ENCODE measurements around the gene GOLGA8K.
"Not testable (repeated sequence)": the region's sequence is repeated elsewhere in the genome, so short reads cannot be mapped to it uniquely, and the experiment has no call there.

The GOLGA8K gene

GRCh38 chr15:32366492-32366891 lies 36.6 kb downstream of the GOLGA8K start:
- H3K4me3 Mint-ChIP-seq, H3K9me3 Mint-ChIP-seq, H3K4me1 Mint-ChIP-seq, ATAC-seq, H3K36me3 Mint-ChIP-seq, H3K27me3 Mint-ChIP-seq, H3K27ac Mint-ChIP-seq: not testable (repeated sequence)

- not testable (repeated sequence) for H3K4me3 Mint-ChIP-seq, H3K36me3 Mint-ChIP-seq, H3K27me3 Mint-ChIP-seq, H3K9me3 Mint-ChIP-seq, ATAC-seq, H3K27ac Mint-ChIP-seq, H3K4me1 Mint-ChIP-seq
Measured at GRCh38 chr15:32365955-32366354, 37.1 kb downstream of the GOLGA8K start.

- not testable (repeated sequence) for H3K4me1 Mint-ChIP-seq, H3K4me3 Mint-ChIP-seq
- peak; percentile 50 for ATAC-seq
Measured at GRCh38 chr15:32364944-32365343, 38.1 kb downstream of the GOLGA8K start.

GRCh38 chr15:32363449-32363848 lies 39.6 kb downstream of the GOLGA8K start:
- not testable (repeated sequence) for H3K9me3 Mint-ChIP-seq, ATAC-seq, H3K4me1 Mint-ChIP-seq, H3K36me3 Mint-ChIP-seq, H3K27ac Mint-ChIP-seq, H3K4me3 Mint-ChIP-seq, H3K27me3 Mint-ChIP-seq

More at GRCh38 chr15:32364944-32365343, 38.1 kb downstream of the GOLGA8K start:
- H3K36me3 Mint-ChIP-seq, H3K27ac Mint-ChIP-seq, H3K27me3 Mint-ChIP-seq, H3K9me3 Mint-ChIP-seq: not testable (repeated sequence)

GRCh38 chr15:32361662-32362061 lies 41.4 kb downstream of the GOLGA8K start:
- not testable (repeated sequence) for ATAC-seq, H3K4me1 Mint-ChIP-seq

GRCh38 chr15:32358462-32358861 lies 44.6 kb downstream of the GOLGA8K start:
- H3K27ac Mint-ChIP-seq, H3K27me3 Mint-ChIP-seq, H3K4me3 Mint-ChIP-seq, H3K9me3 Mint-ChIP-seq, H3K4me1 Mint-ChIP-seq, ATAC-seq, H3K36me3 Mint-ChIP-seq: not testable (repeated sequence)

More at GRCh38 chr15:32361662-32362061, 41.4 kb downstream of the GOLGA8K start:
- H3K9me3 Mint-ChIP-seq, H3K27me3 Mint-ChIP-seq, H3K36me3 Mint-ChIP-seq, H3K27ac Mint-ChIP-seq, H3K4me3 Mint-ChIP-seq: not testable (repeated sequence)

- not testable (repeated sequence) for H3K4me1 Mint-ChIP-seq, H3K27me3 Mint-ChIP-seq, ATAC-seq, H3K36me3 Mint-ChIP-seq, H3K4me3 Mint-ChIP-seq, H3K27ac Mint-ChIP-seq, H3K9me3 Mint-ChIP-seq
Measured at GRCh38 chr15:32356909-32357308, 46.2 kb downstream of the GOLGA8K start.

- H3K27me3 Mint-ChIP-seq, H3K4me3 Mint-ChIP-seq, ATAC-seq, H3K36me3 Mint-ChIP-seq, H3K27ac Mint-ChIP-seq, H3K9me3 Mint-ChIP-seq, H3K4me1 Mint-ChIP-seq: not testable (repeated sequence)
Measured at GRCh38 chr15:32352748-32353147, 50.3 kb downstream of the GOLGA8K start.

GRCh38 chr15:32350563-32351220 lies 52.4 kb downstream of the GOLGA8K start:
- H3K36me3 Mint-ChIP-seq, ATAC-seq, H3K4me3 Mint-ChIP-seq, H3K9me3 Mint-ChIP-seq, H3K27me3 Mint-ChIP-seq, H3K4me1 Mint-ChIP-seq, H3K27ac Mint-ChIP-seq: not testable (repeated sequence)

- H3K36me3 Mint-ChIP-seq, H3K27ac Mint-ChIP-seq, H3K9me3 Mint-ChIP-seq, H3K4me3 Mint-ChIP-seq, ATAC-seq, H3K4me1 Mint-ChIP-seq, H3K27me3 Mint-ChIP-seq: not testable (repeated sequence)
Measured at GRCh38 chr15:32347037-32347436, 56.1 kb downstream of the GOLGA8K start.

GRCh38 chr15:32345978-32346547 lies 57.0 kb downstream of the GOLGA8K start:
- H3K27ac Mint-ChIP-seq, H3K4me3 Mint-ChIP-seq, H3K9me3 Mint-ChIP-seq, H3K4me1 Mint-ChIP-seq, H3K36me3 Mint-ChIP-seq, H3K27me3 Mint-ChIP-seq: not testable (repeated sequence)
- ATAC-seq: peak; percentile 21

- not testable (repeated sequence) for H3K4me3 Mint-ChIP-seq, H3K9me3 Mint-ChIP-seq, ATAC-seq, H3K36me3 Mint-ChIP-seq, H3K27me3 Mint-ChIP-seq, H3K27ac Mint-ChIP-seq, H3K4me1 Mint-ChIP-seq
Measured at GRCh38 chr15:32343921-32344320, 59.2 kb downstream of the GOLGA8K start.

Data from stimulated activated memory B cell treated with anti-CD40 and anti-IgM and Interleukin-4, amounts not matched to agents 10 μg/mL and 1 μg/mL and 100 μg/mL, for 72 hours (primary cell).